K562 (cell line): ENCODE measurements around the gene ADD1. TPM values are rescaled to one million over a fixed set of nuclear protein-coding genes. Genes with fewer than 3 reads are reported as not detected.

Source experiments
- ATAC-seq: fragments of 200-7000 bp; cut with Tn5 transposase; 3 replicates; pipeline ENCODE4 v1.9.1; 2020; ENCODE audit warnings: moderate library complexity
- BruUV-seq: library from RNA; stranded (reverse); fragments of 400-500 nt; replicated peaks from 2 replicates; lab custom pipeline; 2021; lab: Mats Ljungman, UMichigan
- CTCF ChIA-PET: fragments of 300-600 bp; formaldehyde crosslinking; extraction: SDS; loops from one replicate; lab custom pipeline; 2021; ENCODE audit warnings: low intra/inter-chr PET ratio; lab: Yijun Ruan, JAX
- POLR2A ChIA-PET: fragments of 300-600, 350-650 bp; sonication (Branson Sonifier 250); formaldehyde crosslinking; extraction: SDS; loops from one replicate; lab custom pipeline; 2021; ENCODE audit warnings: antibody characterized with exemption, inconsistent platforms; lab: Yijun Ruan, JAX
- DNase-seq, 4 experiments: peaks; one replicate each; pipeline versions ENCODE4 v3.0.0 to v3.0.0-alpha.2; 2011 to 2018; ENCODE audit warnings: low spot score in 3 of 4, mixed read lengths in 3 of 4; ENCODE audit errors: extremely low read depth in 1 of 4
- FAIRE-seq: peaks from 2 replicates; lab custom pipeline; 2011; peaks lifted over from hg19 to GRCh38; lab: Jason Lieb, UNC
- H2AFZ ChIP-seq: 2 replicates; pipeline ENCODE4 v1.6.0; 2011; ENCODE audit warnings: low read depth, low read length, control low read depth, inconsistent platforms
- H3K27ac ChIP-seq: fragments of 200-600 bp; 3 replicates; pipeline ENCODE4 v1.8.0; 2011; ENCODE audit warnings: low read depth, mild to moderate bottlenecking, control low read depth, inconsistent platforms, low read length, moderate library complexity, mixed read lengths; ENCODE audit errors: extremely low read depth
- H3K27me3 ChIP-seq, 2 experiments: fragments of 300-600 bp in 1 of 2; 2 replicates in 1 of 2; 3 replicates in 1 of 2; pipeline versions ENCODE4 v1.6.0 to v1.8.0; 2011; ENCODE audit warnings: inconsistent platforms in 2 of 2, low read length in 2 of 2, mild to moderate bottlenecking in 1 of 2, mixed read lengths in 1 of 2, moderate library complexity in 1 of 2; ENCODE audit not compliant: control insufficient read depth in 2 of 2, insufficient read depth in 2 of 2
- H3K36me3 ChIP-seq: fragments of 300-600 bp; 3 replicates; pipeline ENCODE4 v1.8.0; 2011; ENCODE audit warnings: mild to moderate bottlenecking, low read length, inconsistent platforms; ENCODE audit not compliant: control insufficient read depth, insufficient read depth
- H3K4me1 ChIP-seq, 2 experiments: fragments of 200-600 bp in 1 of 2; replicated peaks in 1 of 2; 2 replicates in 1 of 2; 3 replicates in 1 of 2; pipeline versions ENCODE4 v1.5.1 to v1.8.0; 2011; ENCODE audit warnings: inconsistent platforms in 2 of 2, low read length in 2 of 2, mild to moderate bottlenecking in 1 of 2, mixed read lengths in 1 of 2, moderate library complexity in 1 of 2; ENCODE audit not compliant: control insufficient read depth in 2 of 2, insufficient read depth in 2 of 2
- H3K4me2 ChIP-seq: 2 replicates; pipeline ENCODE4 v1.6.1; 2011; ENCODE audit warnings: low read length, control low read depth, inconsistent platforms, mixed read lengths; ENCODE audit not compliant: insufficient read depth
- H3K4me3 ChIP-seq: fragments of 200-600 bp; sonication (generic), shearing (Covaris generic); 2 replicates; pipeline ENCODE4 v1.5.1; 2016; ENCODE audit warnings: control low read depth, inconsistent platforms
- H3K79me2 ChIP-seq: fragments of 200-600 bp; 3 replicates; pipeline ENCODE4 v1.8.0; 2011; ENCODE audit warnings: low read length, inconsistent platforms; ENCODE audit not compliant: control insufficient read depth, insufficient read depth
- H3K9ac ChIP-seq, 2 experiments: 2 replicates each; pipeline versions ENCODE4 v1.6.0 to v1.6.1; 2011; ENCODE audit warnings: low read depth in 2 of 2, low read length in 2 of 2, control low read depth in 1 of 2, inconsistent platforms in 1 of 2, mild to moderate bottlenecking in 1 of 2, mixed read lengths in 1 of 2; ENCODE audit not compliant: insufficient read depth in 1 of 2
- H3K9me1 ChIP-seq: one replicate; pipeline ENCODE4 v1.6.0; 2011; ENCODE audit warnings: inconsistent platforms, mild to moderate bottlenecking, low read length, moderate library complexity; ENCODE audit not compliant: control insufficient read depth, insufficient read depth
- H3K9me3 ChIP-seq: replicated peaks from 2 replicates; pipeline ENCODE4 v1.5.1; 2011; ENCODE audit warnings: low read depth, low read length, inconsistent platforms; ENCODE audit not compliant: control insufficient read depth, insufficient read depth
- H4K20me1 ChIP-seq: replicated peaks from 2 replicates; pipeline ENCODE4 v1.6.1; 2011; ENCODE audit warnings: low read length, inconsistent platforms, mixed read lengths; ENCODE audit not compliant: control insufficient read depth, insufficient read depth
- CXXC5 ChIP-seq: fragments of 250-450 bp; sonication (Bioruptor Pico); IDR thresholded peaks from 2 replicates; pipeline ENCODE4 v1.8.0; 2022; ENCODE audit warnings: inconsistent platforms, mild to moderate bottlenecking, moderate library complexity
- HDAC6 ChIP-seq: IDR thresholded peaks from 2 replicates; pipeline ENCODE4 v1.6.1; 2012; ENCODE audit warnings: low read depth, mild to moderate bottlenecking, control low read depth, inconsistent platforms, low read length, moderate library complexity
- HDGF ChIP-seq: fragments of 450-650 bp; IDR thresholded peaks from 2 replicates; pipeline ENCODE4 v1.6.1; 2016
- HMBOX1 ChIP-seq: sonication (generic); IDR thresholded peaks from 2 replicates; pipeline ENCODE4 v1.6.1; 2016
- JUNB ChIP-seq: fragments of 450-650 bp; formaldehyde crosslinking; conservative IDR thresholded peaks from 2 replicates; pipeline ENCODE4 v1.4.0; 2020; ENCODE audit warnings: mild to moderate bottlenecking
- NCOA1 ChIP-seq: fragments of 450-650 bp; IDR thresholded peaks from 2 replicates; pipeline ENCODE4 v1.6.1; 2016; ENCODE audit warnings: low read depth
- NR2C2 ChIP-seq, 2 experiments: fragments of 200-800 bp in 1 of 2; sonication (Bioruptor generic) in 1 of 2; sonication (generic) in 1 of 2; formaldehyde crosslinking in 1 of 2; IDR thresholded peaks; 2 replicates each; pipeline versions ENCODE4 v1.6.1 to v1.8.0; 2016 to 2022; ENCODE audit warnings: mild to moderate bottlenecking in 1 of 2, missing compliant biosample characterization in 1 of 2, missing genetic modification characterization in 1 of 2, missing genetic modification reagents in 1 of 2
- PTTG1 ChIP-seq: fragments of 450-650 bp; IDR thresholded peaks from 2 replicates; pipeline ENCODE4 v1.6.1; 2016; ENCODE audit warnings: low read depth, mild to moderate bottlenecking, missing genetic modification characterization, missing compliant biosample characterization
- SMARCA4 ChIP-seq: fragments of 450-650 bp; IDR thresholded peaks from 2 replicates; pipeline ENCODE4 v1.6.1; 2016
- TSC22D4 ChIP-seq: fragments of 450-650 bp; IDR thresholded peaks from 2 replicates; pipeline ENCODE4 v1.6.1; 2016; ENCODE audit warnings: missing genetic modification characterization, missing biosample characterization, control low read depth
- ZNF253 ChIP-seq: fragments of 250-450 bp; sonication (Bioruptor Pico); conservative IDR thresholded peaks from 2 replicates; pipeline ENCODE4 v1.6.1; 2021; ENCODE audit warnings: mild to moderate bottlenecking
- ZNF444 ChIP-seq: fragments of 250-450 bp; sonication (Bioruptor Pico); IDR thresholded peaks from 2 replicates; pipeline ENCODE4 v1.4.0; 2020; ENCODE audit warnings: mild to moderate bottlenecking, moderate library complexity
- ZNF644 ChIP-seq: fragments of 200-800 bp; sonication (Bioruptor generic); IDR thresholded peaks from 2 replicates; pipeline ENCODE4 v1.6.1; 2016; ENCODE audit warnings: low read depth, missing genetic modification characterization, missing compliant biosample characterization
- WGBS: fragments of 100-300 bp; shearing (Covaris generic); methylation state at CpG from one replicate; pipeline ENCODE4 v1.1.6; 2016; ENCODE audit warnings: low coverage, mixed read lengths; ENCODE audit not compliant: insufficient coverage; ENCODE audit errors: missing lambda C conversion rate; 5-methylcytosine and 5-hydroxymethylcytosine counted together
- in situ Hi-C: fragments of 300-500 bp; cut with MboI; formaldehyde crosslinking; loops from 4 replicates; pipeline ENCODE4 v1.15.0; 2018; ENCODE audit warnings: inconsistent platforms, mixed read lengths
- intact Hi-C: fragments of 100-400 bp; cut with micrococcal nuclease; formaldehyde crosslinking; loops from 2 replicates; pipeline ENCODE4 v1.14.2; 2022
- polyA plus RNA-seq, 8 experiments: library from polyadenylated mRNA; depleted of rRNA in 4 of 8; stranded (reverse) in 5 of 8; unstranded in 3 of 8; fragments of >200 nt; fragmentation: Nextera tagmentation in 2 of 8; fragmentation: Illumina TruSeq in 1 of 8; extraction: Ambion mirVana in 2 of 8; extraction: Trizol in 1 of 8; gene quantifications; 2 replicates each; pipeline versions ENCODE4 v1.2.1 to v1.2.3, GENCODE V29; 2011 to 2014; ENCODE audit warnings: inconsistent platforms in 1 of 8, missing spikeins in 1 of 8
- total RNA-seq, 7 experiments: library from RNA; depleted of rRNA in 6 of 7; stranded (reverse); fragments of >200 nt in 6 of 7; fragmentation: Illumina TruSeq in 2 of 7; extraction: Trizol in 2 of 7; gene quantifications; 2 replicates each; pipeline versions ENCODE4 v1.2.1 to v1.2.3, GENCODE V29; 2011 to 2021; ENCODE audit warnings: low replicate concordance in 1 of 7
- TF ChIP-seq, protein P1 (sequence below): sonication (generic); formaldehyde crosslinking; IDR thresholded peaks from 2 replicates; pipeline ENCODE4 v1.8.1; 2023; ENCODE audit warnings: mild to moderate bottlenecking, missing genetic modification reagents

The ADD1 gene
- total and polyA plus RNA-seq, 9 of the 15 experiments (the other 6 are each of a cell fraction or from before 2014, with no cell fraction given), result 17.5 to 153 (median 74.0) TPM

GRCh38 chr4:2965262-2965661, 121.6 kb downstream of the ADD1 start:
- in situ Hi-C loops (no loop called here), intact Hi-C loops (no loop called here)
- H3K9ac ChIP-seq, result peak overlapping the region in 1 of 2 experiments; percentile 63; a peak in 2 of 4 replicates
- H3K36me3 ChIP-seq, result peaks cover 10% of the 10 kb centered on the region
- no peak overlapping the region for H3K4me3 ChIP-seq
- no peak for FAIRE-seq
- H3K79me2 ChIP-seq, result peaks cover 33% of the 10 kb centered on the region
- CTCF ChIA-PET, result no interaction called here
- peaks cover 11% of the 10 kb centered on the region for H4K20me1 ChIP-seq
- no TSS peak for BruUV-seq
- DNase-seq, result no peak
- H3K27ac ChIP-seq, result no peak overlapping the region
- H3K9me1 ChIP-seq, result no peaks in the 10 kb centered on the region
- POLR2A ChIA-PET, result interaction anchor here (0.9 to 1.4 kb wide), 3 partner anchors 8 to 44 kb away, joined by 5 to 6 read pairs (median 5); no protein-coding TSS in a partner anchor
- peaks cover 20 to 24% of the 10 kb centered on the region in 2 experiments; a peak in 4 of 5 replicates for H3K4me1 ChIP-seq
- WGBS, result 95% methylated on average over 16 of the region's 16 CpGs
- no peak overlapping the region for H2AFZ ChIP-seq
- H3K27me3 ChIP-seq, result no peaks in the 10 kb centered on the region
- ATAC-seq, result no peak
- no peak for TF ChIP-seq SMARCA4
- TF ChIP-seq, protein P1, sequence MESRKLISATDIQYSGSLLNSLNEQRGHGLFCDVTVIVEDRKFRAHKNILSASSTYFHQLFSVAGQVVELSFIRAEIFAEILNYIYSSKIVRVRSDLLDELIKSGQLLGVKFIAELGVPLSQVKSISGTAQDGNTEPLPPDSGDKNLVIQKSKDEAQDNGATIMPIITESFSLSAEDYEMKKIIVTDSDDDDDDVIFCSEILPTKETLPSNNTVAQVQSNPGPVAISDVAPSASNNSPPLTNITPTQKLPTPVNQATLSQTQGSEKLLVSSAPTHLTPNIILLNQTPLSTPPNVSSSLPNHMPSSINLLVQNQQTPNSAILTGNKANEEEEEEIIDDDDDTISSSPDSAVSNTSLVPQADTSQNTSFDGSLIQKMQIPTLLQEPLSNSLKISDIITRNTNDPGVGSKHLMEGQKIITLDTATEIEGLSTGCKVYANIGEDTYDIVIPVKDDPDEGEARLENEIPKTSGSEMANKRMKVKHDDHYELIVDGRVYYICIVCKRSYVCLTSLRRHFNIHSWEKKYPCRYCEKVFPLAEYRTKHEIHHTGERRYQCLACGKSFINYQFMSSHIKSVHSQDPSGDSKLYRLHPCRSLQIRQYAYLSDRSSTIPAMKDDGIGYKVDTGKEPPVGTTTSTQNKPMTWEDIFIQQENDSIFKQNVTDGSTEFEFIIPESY (CRISPR knock-in tag), result peak; percentile 59; the same call in 1 of the 2 replicates
- H3K4me2 ChIP-seq, result peak overlapping the region; percentile 0; the same call in 1 of the 2 replicates
- H3K9me3 ChIP-seq, result no peaks in the 10 kb centered on the region

DNA sequence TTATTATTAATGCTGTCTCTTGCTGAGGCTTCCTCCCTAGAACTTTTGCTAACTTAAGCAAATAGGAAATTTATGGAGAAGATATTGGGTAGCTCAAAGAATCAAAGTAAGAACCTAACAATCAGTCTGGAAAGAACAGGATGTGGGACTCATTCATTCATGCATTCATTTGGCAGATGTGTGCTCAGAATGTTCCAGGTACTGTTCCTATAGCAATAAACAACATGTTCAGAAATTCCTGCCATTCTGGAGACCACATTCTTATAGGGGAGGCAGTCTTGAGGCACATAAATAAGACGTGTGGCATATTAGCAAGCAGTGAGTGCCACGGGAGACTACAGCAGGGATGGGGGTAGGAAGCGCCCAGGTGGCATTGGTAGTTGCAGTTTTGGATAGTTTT, 124.7 kb downstream of the ADD1 start:
- peaks cover 13 to 16% of the 10 kb centered on the region in 2 experiments; a peak in 4 of 5 replicates for H3K4me1 ChIP-seq
- POLR2A ChIA-PET, result no interaction called here
- BruUV-seq, result no TSS peak
- peaks cover 1 to 3% of the 10 kb centered on the region in 2 experiments; a peak in 2 of 5 replicates for H3K27me3 ChIP-seq
- peaks cover 9% of the 10 kb centered on the region; the same call in 2 of the 3 replicates for H3K79me2 ChIP-seq
- H3K4me2 ChIP-seq, result no peak overlapping the region
- H2AFZ ChIP-seq, result no peak overlapping the region
- WGBS, result 38% methylated on average over 3 of the region's 3 CpGs
- ATAC-seq, result no peak
- no peaks in the 10 kb centered on the region for H3K9me3 ChIP-seq
- H3K9ac ChIP-seq, result no peak overlapping the region
- TF ChIP-seq TSC22D4 (tag) (no peak), ZNF644 (tag) (no peak), HDGF (no peak), NCOA1 (no peak), HDAC6 (no peak), ZNF253 (no peak), ZNF444 (CRISPR knock-in tag) (no peak), PTTG1 (no peak), JUNB (CRISPR knock-in tag) (no peak), CXXC5 (no peak), HMBOX1 (no peak), NR2C2 (CRISPR knock-in tag; IDR thresholded peaks at IDR 0.05) (no peak), NR2C2 (tag; IDR thresholded peaks at IDR 0.05) (no peak)
- TF ChIP-seq, all 486 proteins: peak for 0
- no peaks in the 10 kb centered on the region for H4K20me1 ChIP-seq
- no peaks in the 10 kb centered on the region for H3K9me1 ChIP-seq
- in situ Hi-C loops (no loop called here), intact Hi-C loops (no loop called here)
- no peaks in the 10 kb centered on the region for H3K36me3 ChIP-seq
- no peak for FAIRE-seq
- H3K27ac ChIP-seq, result no peak overlapping the region
- no peak for DNase-seq
- CTCF ChIA-PET, result no interaction called here
- no peak overlapping the region for H3K4me3 ChIP-seq
